ENCODE data around the gene UBA1.

UBA1 gene

GRCh38 chrX:47228550-47229270, 35.1 kb downstream of the UBA1 start:
- no peak for DNase-seq (ENCODE audit: low read depth, low spot score)

GRCh38 chrX:47229427-47229826, 35.8 kb downstream of the UBA1 start:
- DNase-seq (ENCODE audit: low read depth, low spot score): no peak

DNA sequence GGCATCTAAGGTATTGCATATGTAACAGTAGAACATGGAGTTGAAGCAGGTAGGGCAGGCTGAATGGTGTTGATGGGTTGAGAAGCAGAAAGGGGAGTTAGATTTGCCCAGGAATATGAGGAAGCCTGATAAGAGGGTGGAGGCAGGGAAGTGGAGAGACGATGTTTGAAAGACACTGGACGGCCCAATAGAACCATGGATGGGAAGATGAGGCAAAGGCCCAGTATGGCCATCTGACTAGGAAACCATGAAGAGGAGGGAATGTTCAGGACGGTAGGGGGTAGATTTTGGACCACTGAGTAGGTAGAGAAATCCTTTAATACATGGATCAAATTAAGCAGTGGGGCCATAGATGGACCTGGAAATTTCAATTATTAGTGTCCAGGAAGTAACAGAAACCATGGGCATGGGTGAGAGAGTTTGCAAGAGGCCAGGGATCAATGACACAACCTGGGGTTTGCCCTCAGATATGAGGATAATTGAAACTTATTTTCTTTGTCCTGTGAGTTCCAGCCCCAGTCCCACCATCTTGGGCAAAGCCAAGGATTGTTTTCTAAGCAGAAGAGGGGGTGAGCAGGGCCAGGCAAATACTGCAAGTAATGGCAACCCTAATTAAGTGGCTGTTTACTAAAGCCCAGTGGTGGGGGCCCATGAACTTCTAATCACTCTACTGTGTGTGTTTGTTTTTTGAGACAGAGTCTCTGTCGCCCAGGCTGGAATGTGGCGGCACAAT, 36.7 kb downstream of the UBA1 start:
- no peak for DNase-seq (ENCODE audit: low read depth, low spot score)

DNA sequence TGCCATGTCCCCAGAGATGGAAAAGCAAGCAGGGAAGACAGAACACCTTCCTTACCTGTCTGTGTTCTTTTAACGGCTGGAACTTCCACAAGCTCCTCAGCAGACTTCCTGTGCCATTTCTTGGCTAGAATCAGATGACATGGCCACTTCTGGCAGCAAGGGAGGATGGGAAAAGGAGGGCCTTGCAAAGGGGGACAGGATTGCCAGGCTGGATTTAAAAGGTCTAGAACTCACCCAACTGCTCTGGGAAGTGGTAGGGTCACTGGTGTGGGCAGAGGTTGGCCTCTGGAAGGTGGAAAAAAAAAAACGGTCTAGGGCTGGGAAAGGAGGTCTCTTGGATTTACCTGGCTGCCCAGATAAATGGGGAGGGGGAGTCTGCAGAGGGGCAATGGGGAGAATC, 37.5 kb downstream of the UBA1 start:
- no peak for DNase-seq (ENCODE audit: low read depth, low spot score)

DNA sequence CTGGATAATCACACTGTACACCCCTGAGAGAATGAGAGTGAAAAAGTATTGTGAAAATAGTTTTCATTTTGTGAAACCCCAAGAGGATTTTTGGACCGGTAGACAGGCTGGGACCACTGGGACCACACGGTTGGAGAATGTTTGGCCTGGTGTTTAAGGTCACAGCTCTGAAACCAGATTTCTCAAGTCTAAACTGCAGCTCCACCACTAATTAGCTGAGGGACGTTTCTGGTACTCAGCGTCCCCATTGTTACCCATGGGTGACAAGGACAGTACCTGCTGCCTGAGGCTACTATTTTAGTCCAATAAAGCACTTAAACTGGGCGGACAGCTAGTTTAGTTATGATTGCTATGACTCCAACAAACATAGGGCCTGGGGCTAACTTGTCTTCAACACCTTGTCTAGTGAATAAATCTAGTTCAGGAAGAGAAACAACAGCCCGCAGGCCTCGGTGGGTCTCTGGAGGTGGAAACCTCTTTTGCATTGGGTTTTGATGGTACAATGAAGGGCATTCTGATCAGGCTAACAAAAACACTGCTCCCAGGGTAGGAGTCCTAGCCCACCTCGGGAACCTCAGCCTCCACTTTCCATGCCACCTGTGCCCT, 38.7 kb downstream of the UBA1 start:
- no peak for DNase-seq (ENCODE audit: low read depth, low spot score)

- DNase-seq (ENCODE audit: low read depth, low spot score): peak; percentile 61
Observed at GRCh38 chrX:47232803-47233332, 39.2 kb downstream of the UBA1 start, which contains the start of gene USP11. USP11 (plus strand) TSS chrX:47233009; CDS start chrX:47233044, 35 bp downstream.

- peak; percentile 97 for DNase-seq (ENCODE audit: low read depth, low spot score)
Observed at GRCh38 chrX:47233333-47234113, 39.9 kb downstream of the UBA1 start.

GRCh38 chrX:47234583-47234982, 41.0 kb downstream of the UBA1 start:
- DNase-seq (ENCODE audit: low read depth, low spot score): no peak

GRCh38 chrX:47235691-47236103, 42.1 kb downstream of the UBA1 start:
- no peak for DNase-seq (ENCODE audit: low read depth, low spot score)

DNA sequence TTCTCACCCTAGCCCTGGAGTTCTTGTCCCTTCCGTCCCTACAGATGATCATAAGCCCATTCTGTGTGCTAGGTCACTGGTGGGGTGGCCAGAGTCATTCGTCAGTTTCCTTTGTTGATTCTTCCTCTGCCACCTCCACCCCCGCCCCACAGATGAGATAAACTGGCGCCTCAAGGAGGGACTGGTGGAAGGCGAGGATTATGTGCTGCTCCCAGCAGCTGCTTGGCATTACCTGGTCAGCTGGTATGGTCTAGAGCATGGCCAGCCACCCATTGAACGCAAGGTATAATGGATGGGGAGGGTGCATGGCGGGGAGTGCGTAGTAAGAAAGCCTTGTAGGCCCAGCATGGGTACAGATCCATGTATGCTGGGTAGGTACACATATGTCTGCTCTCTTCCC, 45.6 kb downstream of the UBA1 start:
- no peak for DNase-seq (ENCODE audit: low read depth, low spot score)

DNA sequence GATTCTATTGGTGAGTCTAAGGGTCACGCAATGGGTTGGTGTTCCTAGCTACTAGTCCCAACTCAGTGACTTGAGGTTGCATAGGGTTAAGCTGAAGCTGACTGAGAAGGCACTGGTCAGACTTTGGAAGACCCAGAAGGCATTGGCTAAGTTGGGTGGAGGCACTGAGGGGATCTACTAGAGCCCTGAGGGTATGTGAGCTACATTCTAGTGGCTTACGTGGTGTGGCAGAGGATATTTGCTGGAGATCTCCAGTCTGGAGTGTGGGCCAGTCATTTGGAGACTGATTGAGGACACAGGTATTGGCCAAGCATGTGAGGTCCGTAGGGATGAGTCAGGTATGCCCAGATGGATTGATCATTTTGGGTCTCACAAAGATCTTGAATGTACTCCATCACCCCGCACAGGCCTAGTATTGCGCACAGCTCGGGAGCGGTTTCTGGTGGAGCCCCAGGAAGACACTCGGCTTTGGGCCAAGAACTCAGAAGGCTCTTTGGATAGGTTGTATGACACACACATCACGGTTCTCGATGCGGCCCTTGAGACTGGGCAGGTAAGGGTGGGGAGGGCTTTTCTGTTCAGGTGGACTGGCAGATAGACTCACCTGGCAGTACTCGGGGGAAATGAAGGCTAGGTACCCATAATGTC, 46.4 kb downstream of the UBA1 start:
- DNase-seq (ENCODE audit: low read depth, low spot score): no peak

DNA sequence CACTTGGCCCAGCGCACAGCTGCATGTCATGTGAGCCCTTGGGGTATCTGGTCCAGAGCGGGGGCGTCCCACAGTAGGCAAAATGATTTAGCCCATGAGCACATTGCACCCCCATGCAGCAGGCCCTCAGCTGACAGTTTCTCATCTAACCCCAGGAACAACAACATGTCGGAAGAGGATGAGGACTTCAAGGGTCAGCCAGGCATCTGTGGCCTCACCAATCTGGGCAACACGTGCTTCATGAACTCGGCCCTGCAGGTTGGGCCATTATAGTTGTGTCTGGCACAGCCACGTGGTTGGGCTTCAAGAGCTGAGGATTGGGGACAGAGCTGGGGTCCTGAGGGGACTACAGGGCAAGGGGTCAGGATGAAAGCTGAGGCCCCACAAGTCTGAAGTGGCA, 47.0 kb downstream of the UBA1 start:
- no peak for DNase-seq (ENCODE audit: low read depth, low spot score)

GRCh38 chrX:47241201-47242011, 47.8 kb downstream of the UBA1 start:
- DNase-seq (ENCODE audit: low read depth, low spot score): no peak

DNA sequence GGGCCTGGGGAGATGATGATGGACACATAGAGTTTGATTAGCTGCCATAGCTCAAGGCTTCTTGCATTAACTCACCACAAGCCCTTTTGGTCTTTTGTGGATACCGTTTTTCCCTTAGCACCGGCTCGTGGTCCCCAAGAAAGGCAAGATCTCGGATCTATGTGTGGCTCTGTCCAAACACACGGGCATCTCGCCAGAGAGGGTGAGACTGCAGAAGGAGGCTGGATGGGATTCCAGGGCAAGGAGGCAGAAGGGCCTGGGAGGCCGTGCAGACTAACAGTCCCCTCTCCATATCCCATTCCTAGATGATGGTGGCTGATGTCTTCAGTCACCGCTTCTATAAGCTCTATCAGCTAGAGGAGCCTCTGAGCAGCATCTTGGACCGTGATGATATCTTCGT, 48.7 kb downstream of the UBA1 start:
- no peak for DNase-seq (ENCODE audit: low read depth, low spot score)

- DNase-seq (ENCODE audit: low read depth, low spot score): no peak
Observed at GRCh38 chrX:47243351-47243750, 49.7 kb downstream of the UBA1 start.

- DNase-seq (ENCODE audit: low read depth, low spot score): no peak
Observed at GRCh38 chrX:47244676-47245075, 51.0 kb downstream of the UBA1 start.

DNA sequence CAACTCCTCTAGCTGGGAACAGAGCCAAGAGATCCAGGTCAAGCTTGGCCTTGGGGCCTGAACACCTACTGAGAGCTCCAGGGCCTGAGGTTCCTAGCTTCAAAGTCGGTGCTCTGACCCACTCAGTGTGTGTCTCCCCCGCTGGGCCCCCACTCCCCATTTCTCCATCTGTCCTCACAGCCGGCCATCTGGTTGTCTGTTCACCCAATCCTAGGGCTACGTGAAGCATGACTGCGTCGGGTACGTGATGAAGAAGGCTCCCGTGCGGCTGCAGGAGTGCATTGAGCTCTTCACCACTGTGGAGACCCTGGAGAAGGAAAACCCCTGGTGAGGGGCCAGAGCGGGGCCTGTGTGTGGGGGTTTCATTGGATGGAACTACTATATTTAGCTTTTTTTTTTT, 51.5 kb downstream of the UBA1 start:
- DNase-seq (ENCODE audit: low read depth, low spot score): no peak

DNA sequence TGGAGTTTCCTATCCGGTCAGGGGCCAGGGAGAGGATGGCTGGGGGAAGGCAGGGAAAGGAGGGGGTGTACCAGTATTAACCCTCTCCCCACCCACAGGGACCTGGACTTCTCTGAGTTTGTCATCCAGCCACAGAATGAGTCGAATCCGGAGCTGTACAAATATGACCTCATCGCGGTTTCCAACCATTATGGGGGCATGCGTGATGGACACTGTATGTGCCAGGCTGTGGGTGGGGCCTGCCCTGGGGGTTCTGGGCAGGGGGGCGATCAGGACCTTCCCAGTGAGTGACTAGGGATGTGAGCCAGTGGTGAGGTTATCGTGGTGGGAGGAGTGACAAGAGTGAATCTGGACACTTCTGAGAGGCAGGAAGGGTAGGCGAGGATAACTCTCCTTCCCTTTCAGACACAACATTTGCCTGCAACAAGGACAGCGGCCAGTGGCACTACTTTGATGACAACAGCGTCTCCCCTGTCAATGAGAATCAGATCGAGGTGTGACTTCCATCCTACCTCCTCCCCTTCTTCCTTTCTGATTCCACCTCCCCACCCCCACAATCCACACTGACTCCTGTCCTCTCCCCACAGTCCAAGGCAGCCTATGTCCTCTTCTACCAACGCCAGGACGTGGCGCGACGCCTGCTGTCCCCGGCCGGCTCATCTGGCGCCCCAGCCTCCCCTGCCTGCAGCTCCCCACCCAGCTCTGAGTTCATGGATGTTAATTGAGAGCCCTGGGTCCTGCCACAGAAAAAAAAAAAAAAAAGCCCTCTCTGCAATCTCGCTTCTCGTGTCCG, 53.8 kb downstream of the UBA1 start:
- peak; percentile 72 for DNase-seq (ENCODE audit: low read depth, low spot score)

- DNase-seq (ENCODE audit: low read depth, low spot score): no peak
Observed at GRCh38 chrX:47247999-47248320, 54.3 kb downstream of the UBA1 start.

DNA sequence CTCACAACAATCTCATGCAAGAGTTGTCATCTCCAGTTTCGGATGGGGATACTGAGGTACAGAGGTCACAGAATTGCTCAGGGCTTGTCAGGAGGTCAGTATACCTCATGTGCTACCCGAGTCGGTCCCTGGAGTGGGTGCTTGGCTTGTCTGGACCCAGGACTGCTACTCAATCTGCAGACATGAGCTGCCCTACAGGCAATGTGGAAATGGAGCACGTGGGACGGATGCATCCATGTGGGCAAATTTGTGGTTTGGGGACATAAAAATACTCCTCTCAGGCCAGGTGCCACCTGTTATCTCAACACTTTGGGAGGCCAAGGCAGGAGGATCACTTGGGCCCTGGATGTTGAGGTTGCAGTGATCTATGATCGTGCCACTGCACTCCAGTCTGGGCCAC, 54.9 kb downstream of the UBA1 start:
- DNase-seq (ENCODE audit: low read depth, low spot score): no peak

Data from astrocyte of the hippocampus (primary cell).